Measurements from ENCODE around the gene BCL11A.

Gene BCL11A

DNA sequence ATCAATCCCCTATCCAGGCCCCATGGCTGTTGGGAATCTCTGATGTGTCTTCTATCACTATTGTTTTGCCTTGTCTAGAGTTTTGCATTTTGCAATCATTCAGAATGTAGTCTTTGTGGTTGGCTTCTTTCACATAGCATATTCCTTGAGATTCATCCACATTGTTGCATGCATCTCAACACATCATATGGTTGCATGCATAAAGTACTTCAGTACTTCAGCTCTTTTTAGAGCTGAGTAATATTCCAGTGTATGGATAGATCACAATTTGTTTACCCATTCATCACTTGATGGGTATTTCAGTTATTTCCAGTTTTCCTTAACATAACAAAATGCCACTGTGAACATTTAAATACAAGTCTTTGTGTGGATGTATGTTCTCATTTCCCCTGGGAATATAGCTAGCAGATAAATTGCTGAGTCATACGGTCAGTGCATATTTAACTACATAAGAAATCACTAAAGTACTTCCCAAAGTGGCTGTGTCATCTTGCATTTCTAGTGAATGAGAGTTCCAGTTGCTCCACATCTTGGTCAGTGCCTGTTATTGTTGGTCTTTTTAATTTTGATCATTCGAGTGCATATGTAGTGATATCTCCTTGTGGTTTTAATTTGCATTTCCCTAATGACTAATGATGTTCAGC lies 138.8 kb downstream of the BCL11A start:
- in situ Hi-C loops (cut with MboI; ENCODE audit: low sequenced_read_pairs) = no loop called here

DNA sequence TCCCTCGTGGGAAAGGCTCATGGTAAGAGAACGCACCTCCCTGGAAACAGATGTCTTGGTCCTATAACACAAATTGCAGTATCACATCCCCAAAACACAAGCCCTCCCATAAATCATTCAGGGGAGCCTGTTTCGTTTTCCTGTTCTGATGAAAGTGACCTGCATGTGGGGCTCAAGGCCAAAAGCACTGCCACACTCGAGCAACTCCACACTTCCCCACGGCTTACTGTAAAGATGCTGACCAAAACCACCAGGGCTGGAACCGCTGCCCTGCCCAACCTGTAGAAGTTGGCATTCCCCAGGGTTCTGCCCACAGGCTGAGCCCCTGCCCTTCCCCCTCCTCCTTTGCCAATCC lies 139.7 kb downstream of the BCL11A start:
- in situ Hi-C loops (cut with MboI; ENCODE audit: low sequenced_read_pairs) = no loop called here

DNA sequence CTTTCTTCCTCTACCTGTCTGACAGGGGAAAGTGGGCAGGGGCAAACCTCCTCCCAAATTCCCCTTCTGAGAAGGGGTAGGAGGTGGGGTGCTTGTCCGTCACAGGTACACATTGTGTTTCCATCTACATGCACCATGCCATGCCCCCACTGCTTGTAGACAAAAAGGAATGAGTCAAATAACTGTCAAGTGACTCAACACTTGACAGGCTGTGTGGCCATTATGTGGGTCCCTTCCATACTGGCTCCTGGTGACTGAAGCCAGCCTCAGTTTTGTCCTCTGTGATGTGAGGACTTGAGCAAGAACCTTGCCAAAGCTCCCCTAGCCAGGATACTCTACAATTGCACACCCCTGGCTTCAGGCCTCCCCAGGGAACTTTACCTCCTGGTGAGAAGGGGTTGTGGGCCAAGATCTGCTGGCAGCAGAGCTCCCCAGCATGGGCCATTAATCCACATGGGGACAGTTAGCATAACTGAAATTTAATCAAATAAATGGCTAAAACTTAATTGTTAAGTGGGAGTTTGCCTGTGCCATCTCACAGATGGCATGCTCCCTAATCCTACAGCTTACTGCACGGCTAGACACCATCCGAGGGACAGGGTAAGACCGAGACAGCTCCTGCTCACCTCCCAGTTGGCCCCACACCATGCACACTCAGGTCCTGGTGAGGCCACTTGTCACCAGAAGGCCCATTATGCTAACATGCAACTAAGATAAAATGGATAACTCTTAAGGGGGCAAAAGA lies 140.2 kb downstream of the BCL11A start:
- in situ Hi-C loops (cut with MboI; ENCODE audit: low sequenced_read_pairs) = no loop called here

DNA sequence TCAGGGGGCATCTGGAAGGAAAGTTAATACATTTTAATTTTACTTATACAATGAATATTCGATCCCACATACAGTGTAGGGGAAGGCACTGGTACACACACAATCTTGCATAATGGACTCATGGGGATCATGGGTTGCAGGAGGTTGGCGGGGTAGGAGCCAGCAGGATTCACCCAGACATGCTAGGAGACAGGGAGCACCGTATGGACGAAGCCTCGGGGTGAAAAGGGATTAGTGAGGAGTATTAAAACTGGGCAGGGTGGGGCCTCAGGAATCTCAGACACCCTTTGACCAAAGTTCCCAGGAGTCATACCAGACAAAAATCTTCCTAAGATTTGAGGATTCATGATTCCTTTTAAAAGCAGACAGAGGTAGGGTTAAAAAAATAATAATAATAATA lies 140.8 kb downstream of the BCL11A start:
- in situ Hi-C loops (cut with MboI; ENCODE audit: low sequenced_read_pairs) = no loop called here

DNA sequence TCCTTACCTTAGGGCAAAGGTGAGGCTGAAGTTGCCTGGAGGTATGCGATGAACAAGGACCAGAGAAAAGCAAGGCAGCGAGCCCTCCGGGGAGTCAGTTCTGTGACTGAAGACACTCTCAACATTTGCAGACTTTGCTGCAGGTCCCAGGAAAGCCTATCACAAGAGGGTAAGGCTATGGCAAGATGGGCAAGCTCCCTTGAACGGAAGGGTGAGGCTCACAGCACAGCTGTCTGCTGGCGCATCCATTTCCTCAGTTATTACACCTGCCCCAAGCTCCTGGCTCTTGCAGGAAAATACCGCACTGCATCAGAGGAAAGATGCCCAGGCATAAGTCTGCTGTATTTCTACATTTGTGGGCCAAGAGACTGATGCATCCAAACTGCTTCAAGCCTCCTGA lies 141.4 kb downstream of the BCL11A start:
- in situ Hi-C loops (cut with MboI; ENCODE audit: low sequenced_read_pairs) = no loop called here

DNA sequence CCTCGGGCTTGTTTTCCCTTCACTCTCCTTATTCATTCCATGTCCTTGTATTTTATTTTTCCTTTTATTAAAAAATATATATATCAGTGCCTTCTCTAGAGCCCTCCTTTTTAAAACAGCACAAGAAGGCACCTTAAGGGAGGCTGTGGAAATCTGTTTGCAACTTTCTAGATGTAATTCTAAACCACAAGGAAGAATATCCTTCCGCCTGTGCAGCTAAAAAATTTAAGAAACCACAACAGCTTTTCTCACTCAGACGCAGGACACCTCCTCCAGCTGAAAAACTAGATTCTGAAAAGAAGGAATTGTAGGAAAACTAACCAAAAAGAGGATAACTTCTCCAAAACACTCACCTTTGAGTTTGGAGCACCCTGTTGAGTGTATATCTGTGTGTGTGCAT lies 142.2 kb downstream of the BCL11A start:
- in situ Hi-C loops (cut with MboI; ENCODE audit: low sequenced_read_pairs) = no loop called here

DNA sequence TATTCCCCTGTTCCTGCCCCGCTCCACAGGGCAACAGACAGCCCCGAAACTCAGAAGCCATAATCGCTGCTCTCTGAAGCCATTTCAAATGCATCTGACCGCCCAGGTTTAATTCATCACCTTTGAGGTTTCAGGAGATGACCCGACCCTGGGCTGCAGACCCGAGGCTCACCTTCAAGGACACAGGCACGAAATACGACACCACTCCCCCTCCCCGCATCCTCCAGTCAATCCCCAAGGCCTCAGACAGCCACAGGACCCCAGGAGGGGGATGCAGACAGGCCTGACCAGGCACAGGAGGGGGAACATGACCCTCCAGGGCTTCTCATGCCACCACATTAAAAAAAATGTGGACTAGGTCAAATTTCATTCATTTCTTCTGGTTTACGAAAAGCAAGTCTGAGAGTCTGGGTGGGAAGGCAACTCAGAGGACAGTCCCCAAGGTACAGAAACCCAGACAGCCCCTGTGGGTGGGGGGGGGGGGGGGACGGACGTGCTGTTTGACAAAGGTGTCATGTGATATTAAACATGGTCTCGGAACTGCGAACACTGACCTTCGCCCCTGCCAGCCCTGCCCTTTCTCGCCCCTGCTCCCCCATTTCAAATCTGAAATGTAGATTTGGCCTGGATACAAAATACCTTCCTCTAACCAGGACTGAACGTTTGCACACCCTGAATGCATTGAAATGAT lies 142.9 kb downstream of the BCL11A start:
- in situ Hi-C loops (cut with MboI; ENCODE audit: low sequenced_read_pairs) = no loop called here

DNA sequence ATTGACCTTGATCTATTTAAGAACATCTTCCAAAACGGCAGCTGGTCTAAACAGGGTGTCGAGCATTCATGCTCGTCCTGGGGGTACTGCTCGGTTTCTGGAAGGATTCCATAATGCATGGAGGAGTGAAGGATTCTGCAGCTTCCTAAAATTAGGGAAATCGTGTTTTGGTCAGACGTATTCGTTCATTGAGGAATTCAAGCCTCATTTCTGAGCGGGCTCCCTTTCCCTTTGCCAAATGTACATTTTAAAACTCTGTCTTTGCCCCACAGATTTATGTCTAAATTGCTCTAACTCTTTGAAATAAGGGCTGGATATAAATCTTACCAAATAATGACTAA lies 144.0 kb downstream of the BCL11A start:
- in situ Hi-C loops (cut with MboI; ENCODE audit: low sequenced_read_pairs) = no loop called here

DNA sequence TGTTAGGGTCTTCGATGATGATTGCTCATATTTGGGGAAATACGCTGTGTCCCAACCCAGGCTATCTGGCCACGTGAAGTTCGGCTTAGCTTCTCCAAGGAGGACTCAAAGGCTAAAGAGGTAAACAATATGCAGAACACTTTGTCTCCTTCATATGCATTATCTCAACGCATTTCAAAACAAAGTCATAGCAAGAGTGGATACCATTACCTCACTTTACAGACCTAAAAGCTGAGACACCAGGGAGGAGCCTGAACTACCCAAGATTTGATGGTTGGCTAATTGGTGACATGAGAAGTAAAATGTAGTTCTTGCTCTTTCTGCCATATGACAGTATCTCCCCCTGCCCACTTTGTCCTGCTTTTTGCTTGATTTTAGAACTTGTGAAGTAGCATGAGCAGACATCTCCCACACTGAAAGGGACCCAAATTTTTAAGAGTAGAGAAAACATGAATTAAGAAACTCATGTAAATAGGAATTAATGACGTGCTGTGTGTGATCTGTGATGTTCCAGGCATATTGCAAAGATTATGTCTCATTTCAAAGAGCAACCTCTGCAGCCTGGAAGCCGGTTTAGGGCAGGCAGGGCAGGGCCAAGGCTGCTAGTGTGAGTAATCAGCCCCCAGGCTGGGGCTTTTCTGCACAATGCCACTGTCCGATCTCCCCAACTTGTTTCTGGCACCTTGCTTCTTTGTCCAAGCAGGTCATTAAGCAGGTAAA lies 144.5 kb downstream of the BCL11A start:
- in situ Hi-C loops (cut with MboI; ENCODE audit: low sequenced_read_pairs) = no loop called here

DNA sequence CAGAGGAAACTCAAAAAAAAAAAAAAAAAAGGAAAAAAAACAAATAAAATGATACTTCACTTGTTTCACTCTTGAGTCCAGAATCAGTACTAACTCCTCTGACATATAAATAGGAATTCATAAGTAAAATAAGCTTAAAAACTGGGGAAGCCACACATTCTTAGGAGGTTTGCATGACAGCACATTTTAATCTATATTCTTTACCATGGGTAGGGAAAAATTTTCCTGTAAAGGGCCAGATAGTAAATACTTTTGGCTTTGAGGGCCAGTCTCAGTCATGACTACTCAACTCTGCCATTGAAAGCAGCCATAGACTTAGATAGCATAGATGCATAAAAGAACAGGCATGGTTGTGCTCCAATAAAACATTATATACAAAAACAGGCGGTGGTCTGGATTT lies 145.2 kb downstream of the BCL11A start:
- in situ Hi-C loops (cut with MboI; ENCODE audit: low sequenced_read_pairs) = no loop called here

DNA sequence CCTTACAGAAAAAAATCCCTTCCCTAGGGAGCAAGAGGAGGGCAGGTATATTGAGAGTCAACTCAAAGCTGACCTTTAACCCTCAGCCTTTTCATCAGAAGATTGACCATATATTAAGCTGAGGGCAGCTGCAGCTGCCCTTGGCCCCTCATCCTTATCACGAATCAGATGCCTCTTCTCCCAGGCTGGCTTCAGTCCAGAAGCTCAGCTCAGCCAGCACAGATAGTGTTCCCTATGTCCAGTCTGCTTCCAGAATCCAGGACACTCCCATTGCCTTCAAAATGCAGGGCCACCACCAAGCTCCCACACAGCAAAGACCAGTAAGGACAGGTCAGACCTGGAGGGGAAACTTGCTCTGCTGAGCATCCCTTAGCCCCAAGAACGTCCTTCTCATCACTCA lies 146.1 kb downstream of the BCL11A start:
- in situ Hi-C loops (cut with MboI; ENCODE audit: low sequenced_read_pairs) = no loop called here

DNA sequence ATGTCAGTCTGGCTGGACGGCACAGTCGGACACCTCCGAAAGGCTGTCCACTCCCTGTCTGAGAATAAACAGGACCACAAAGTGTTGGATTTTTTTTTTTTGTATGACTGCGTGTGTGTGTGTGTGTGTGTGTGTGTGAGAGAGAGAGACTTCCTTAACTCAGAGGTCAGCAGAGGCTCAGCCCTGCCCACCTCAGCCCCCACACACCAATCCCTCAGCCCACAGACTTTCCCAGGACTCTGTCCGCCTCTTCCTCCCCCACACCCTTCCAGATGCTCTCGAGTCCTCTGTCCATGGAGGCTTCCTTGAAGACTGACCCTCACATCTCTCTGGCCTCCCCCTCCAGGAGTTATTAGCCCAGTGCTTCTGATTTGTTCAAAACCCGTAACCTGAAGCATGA lies 147.3 kb downstream of the BCL11A start:
- in situ Hi-C loops (cut with MboI; ENCODE audit: low sequenced_read_pairs) = no loop called here

DNA sequence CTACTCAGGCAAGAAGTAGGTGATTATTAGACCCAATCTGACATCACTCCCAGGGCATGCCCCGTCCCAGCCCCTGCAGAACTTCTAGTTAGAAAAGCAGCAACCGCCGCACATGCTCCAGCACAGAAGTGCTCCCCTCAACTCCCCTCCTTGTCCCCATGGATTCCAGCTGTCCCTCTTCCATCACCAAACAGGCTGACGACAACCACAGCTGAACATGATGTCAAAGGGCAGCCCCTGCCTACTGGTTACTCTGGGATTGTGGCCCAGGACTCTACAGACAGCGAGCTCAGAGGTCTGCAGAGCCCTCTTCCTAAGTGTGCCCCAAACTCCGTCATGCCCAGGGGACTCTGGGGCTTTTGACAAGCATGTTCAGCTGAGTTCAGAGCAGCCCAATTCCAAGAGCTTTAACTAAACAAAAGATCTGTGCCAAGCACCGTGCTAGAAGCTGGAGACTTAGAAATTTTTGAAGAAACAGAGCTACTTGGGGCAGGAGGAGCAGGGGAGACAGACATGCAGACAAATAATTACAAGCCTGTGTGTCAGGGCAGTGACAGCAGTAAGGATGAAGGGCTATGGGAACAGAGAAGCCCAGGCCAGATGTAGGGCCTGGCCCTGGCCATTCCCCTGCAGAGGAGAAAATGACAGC lies 148.1 kb downstream of the BCL11A start:
- in situ Hi-C loops (cut with MboI; ENCODE audit: low sequenced_read_pairs) = no loop called here

Measured in HL-60/S4 treated with phorbol 12-myristate 13-acetate at 8.2 ng/mL for 4 days and 3 days (cell line).